ENCODE measurements around the gene FGD2.

FGD2 gene

GRCh38 chr6:37048851-37049757 is 43.6 kb downstream of the FGD2 start:
- no peaks in the 10 kb centered on the region for H3K9me3 ChIP-seq (ENCODE audit: control insufficient read depth, insufficient read depth, low read depth, low read length)
- H3K27ac ChIP-seq (ENCODE audit: extremely low read depth, low read depth, low read length): no peak overlapping the region
- POLR2A ChIA-PET: interaction anchor here (6.7 kb wide), 1 partner anchor 122 kb away, joined by 51 read pairs; the partner anchor contains the start of gene PIM1
- CTCF ChIA-PET: interaction anchor here (0.6 to 20.6 kb wide), 9 partner anchors 11 to 399 kb away, joined by 3 to 380 read pairs (median 7); partner anchors contain the start of gene PIM1
- no peak overlapping the region for H3K4me3 ChIP-seq (ENCODE audit: low read depth, low read length)
- no peaks in the 10 kb centered on the region for H3K4me1 ChIP-seq (ENCODE audit: control insufficient read depth, insufficient read depth, low read length)
- peak; percentile 87 for TF ChIP-seq ZNF121 (tag by site-specific recombination; IDR thresholded peaks at IDR 0.05)
- no peak for TF ChIP-seq ZNF169 (tag by site-specific recombination; IDR thresholded peaks at IDR 0.05)
- H3K36me3 ChIP-seq (ENCODE audit: control insufficient read depth in 2 of 2, insufficient read depth in 1 of 2, low read length in 2 of 2): no peaks in the 10 kb centered on the region

DNA sequence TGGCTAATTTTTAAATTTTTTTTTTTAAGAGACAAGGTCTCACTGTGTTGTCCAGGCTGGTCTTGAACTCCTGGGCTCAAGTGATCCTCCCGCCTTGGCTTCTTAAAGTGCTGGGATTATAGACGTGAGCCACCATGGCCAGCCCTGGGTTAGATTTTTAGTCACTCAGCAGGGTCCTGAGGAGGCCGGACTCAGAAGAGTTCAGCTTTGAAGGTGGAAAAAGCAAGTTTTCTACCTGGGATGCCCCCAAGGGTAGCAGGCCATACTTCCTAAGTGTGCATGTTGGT is 44.2 kb downstream of the FGD2 start:
- H3K27ac ChIP-seq (ENCODE audit: extremely low read depth, low read depth, low read length): no peak overlapping the region
- no peaks in the 10 kb centered on the region for H3K9me3 ChIP-seq (ENCODE audit: control insufficient read depth, insufficient read depth, low read depth, low read length)
- H3K4me1 ChIP-seq (ENCODE audit: control insufficient read depth, insufficient read depth, low read length): no peaks in the 10 kb centered on the region
- ChIA-PET POLR2A (interaction anchor here (6.7 kb wide), 1 partner anchor 121 kb away, joined by 51 read pairs; the partner anchor contains the start of gene PIM1), CTCF (interaction anchor here (0.5 to 20.6 kb wide), 9 partner anchors 14 to 159 kb away, joined by 3 to 380 read pairs (median 5); partner anchors contain the start of gene PIM1)
- no peak overlapping the region for H3K4me3 ChIP-seq (ENCODE audit: low read depth, low read length)
- no peaks in the 10 kb centered on the region for H3K36me3 ChIP-seq (ENCODE audit: control insufficient read depth in 2 of 2, insufficient read depth in 1 of 2, low read length in 2 of 2)
- TF ChIP-seq, protein P1, sequence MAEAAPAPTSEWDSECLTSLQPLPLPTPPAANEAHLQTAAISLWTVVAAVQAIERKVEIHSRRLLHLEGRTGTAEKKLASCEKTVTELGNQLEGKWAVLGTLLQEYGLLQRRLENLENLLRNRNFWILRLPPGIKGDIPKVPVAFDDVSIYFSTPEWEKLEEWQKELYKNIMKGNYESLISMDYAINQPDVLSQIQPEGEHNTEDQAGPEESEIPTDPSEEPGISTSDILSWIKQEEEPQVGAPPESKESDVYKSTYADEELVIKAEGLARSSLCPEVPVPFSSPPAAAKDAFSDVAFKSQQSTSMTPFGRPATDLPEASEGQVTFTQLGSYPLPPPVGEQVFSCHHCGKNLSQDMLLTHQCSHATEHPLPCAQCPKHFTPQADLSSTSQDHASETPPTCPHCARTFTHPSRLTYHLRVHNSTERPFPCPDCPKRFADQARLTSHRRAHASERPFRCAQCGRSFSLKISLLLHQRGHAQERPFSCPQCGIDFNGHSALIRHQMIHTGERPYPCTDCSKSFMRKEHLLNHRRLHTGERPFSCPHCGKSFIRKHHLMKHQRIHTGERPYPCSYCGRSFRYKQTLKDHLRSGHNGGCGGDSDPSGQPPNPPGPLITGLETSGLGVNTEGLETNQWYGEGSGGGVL (tag by site-specific recombination; IDR thresholded peaks at IDR 0.05): no peak
- TF ChIP-seq ZNF677 (tag by site-specific recombination; IDR thresholded peaks at IDR 0.05) (no peak), ZNF335 (tag by site-specific recombination; conservative IDR thresholded peaks at IDR 0.05) (no peak), MYNN (tag by site-specific recombination; IDR thresholded peaks at IDR 0.05; ENCODE audit: borderline replicate concordance) (no peak), ZNF146 (tag by site-specific recombination; IDR thresholded peaks at IDR 0.05) (no peak), ZNF341 (tag by site-specific recombination; IDR thresholded peaks at IDR 0.05; ENCODE audit: low read depth) (no peak), ZNF292 (tag by site-specific recombination; IDR thresholded peaks at IDR 0.05; ENCODE audit: borderline replicate concordance, low read depth) (no peak), ZNF175 (tag by site-specific recombination; IDR thresholded peaks at IDR 0.05) (no peak), ZNF211 (tag by site-specific recombination; IDR thresholded peaks at IDR 0.05; ENCODE audit: low read depth) (no peak), FEZF1 (tag by site-specific recombination; IDR thresholded peaks at IDR 0.05) (no peak), EGR2 (tag by site-specific recombination; IDR thresholded peaks at IDR 0.05; ENCODE audit: low read depth) (no peak), GLI4 (tag by site-specific recombination; IDR thresholded peaks at IDR 0.05) (no peak), ZNF214 (tag by site-specific recombination; IDR thresholded peaks at IDR 0.05; ENCODE audit: borderline replicate concordance) (no peak), ZNF16 (tag by site-specific recombination; IDR thresholded peaks at IDR 0.05; ENCODE audit: low read depth) (no peak), ZXDB (tag by site-specific recombination; IDR thresholded peaks at IDR 0.05) (no peak), ZNF830 (tag by site-specific recombination; IDR thresholded peaks at IDR 0.05; ENCODE audit: low read depth) (no peak), ZNF416 (tag by site-specific recombination; IDR thresholded peaks at IDR 0.05) (no peak), KLF7 (tag by site-specific recombination; IDR thresholded peaks at IDR 0.05; ENCODE audit: borderline replicate concordance) (no peak)
- TF ChIP-seq, protein P2, sequence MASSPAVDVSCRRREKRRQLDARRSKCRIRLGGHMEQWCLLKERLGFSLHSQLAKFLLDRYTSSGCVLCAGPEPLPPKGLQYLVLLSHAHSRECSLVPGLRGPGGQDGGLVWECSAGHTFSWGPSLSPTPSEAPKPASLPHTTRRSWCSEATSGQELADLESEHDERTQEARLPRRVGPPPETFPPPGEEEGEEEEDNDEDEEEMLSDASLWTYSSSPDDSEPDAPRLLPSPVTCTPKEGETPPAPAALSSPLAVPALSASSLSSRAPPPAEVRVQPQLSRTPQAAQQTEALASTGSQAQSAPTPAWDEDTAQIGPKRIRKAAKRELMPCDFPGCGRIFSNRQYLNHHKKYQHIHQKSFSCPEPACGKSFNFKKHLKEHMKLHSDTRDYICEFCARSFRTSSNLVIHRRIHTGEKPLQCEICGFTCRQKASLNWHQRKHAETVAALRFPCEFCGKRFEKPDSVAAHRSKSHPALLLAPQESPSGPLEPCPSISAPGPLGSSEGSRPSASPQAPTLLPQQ (tag by site-specific recombination; IDR thresholded peaks at IDR 0.05): no peak

All from HEK293 (cell line).